PFSK-1 (cell line): Measurements from ENCODE around the gene DCAF10.

Experiments used
- POLR2AphosphoS5 ChIP-seq: IDR thresholded peaks from 2 replicates; pipeline ENCODE4 v1.6.1; 2012; ENCODE audit warnings: low read depth, mild to moderate bottlenecking, control low read depth, low read length, moderate library complexity
- REST ChIP-seq, 2 experiments: IDR thresholded peaks; 2 replicates each; pipeline versions ENCODE4 v1.6.1 to v1.8.0; 2011 to 2012; ENCODE audit warnings: low read depth in 2 of 2, low read length in 2 of 2, control low read depth in 1 of 2, inconsistent platforms in 1 of 2, mild to moderate bottlenecking in 1 of 2, moderate library complexity in 1 of 2; ENCODE audit not compliant: insufficient read depth in 1 of 2
- SIN3A ChIP-seq: IDR thresholded peaks from 2 replicates; pipeline ENCODE4 v1.6.1; 2012; ENCODE audit warnings: mild to moderate bottlenecking, low read length, moderate library complexity, borderline replicate concordance; ENCODE audit not compliant: insufficient read depth
- TAF1 ChIP-seq: IDR thresholded peaks from 2 replicates; pipeline ENCODE4 v1.6.1; 2012; ENCODE audit warnings: low read length, control low read depth, borderline replicate concordance; ENCODE audit not compliant: insufficient read depth

DNA sequence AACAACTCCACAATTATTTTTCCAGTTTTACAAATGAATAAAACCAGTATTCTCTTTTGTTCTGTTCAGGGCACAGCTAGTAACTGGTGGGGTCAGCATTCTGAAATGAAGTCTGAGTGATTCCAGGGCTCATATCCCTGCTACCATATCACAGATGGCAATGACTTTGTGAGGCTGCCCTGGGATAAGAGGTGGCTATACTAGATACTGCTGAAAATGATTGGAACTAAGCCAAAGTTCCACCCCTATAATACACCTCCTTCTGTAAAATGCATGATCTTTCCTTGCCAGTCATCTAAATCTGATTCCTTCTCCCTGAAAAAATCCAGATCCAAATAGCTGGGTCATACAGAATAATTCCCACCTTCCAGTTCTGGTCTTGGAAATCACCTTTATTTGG is 88.9 kb downstream of the DCAF10 start:
- TF ChIP-seq POLR2AphosphoS5 (no peak), REST (IDR thresholded peaks at IDR 0.05; ENCODE audit: insufficient read depth in 1 of 2, low read depth in 2 of 2, low read length in 2 of 2) (no peak), SIN3A (no peak), TAF1 (no peak)
